ENCODE measurements around the gene FAM53B.

- TF ChIP-seq EP300 (IDR thresholded peaks at IDR 0.05) (no peak), POLR2A (IDR thresholded peaks at IDR 0.05) (no peak), POLR2AphosphoS5 (IDR thresholded peaks at IDR 0.05) (no peak)
- TF ChIP-seq, protein P1, sequence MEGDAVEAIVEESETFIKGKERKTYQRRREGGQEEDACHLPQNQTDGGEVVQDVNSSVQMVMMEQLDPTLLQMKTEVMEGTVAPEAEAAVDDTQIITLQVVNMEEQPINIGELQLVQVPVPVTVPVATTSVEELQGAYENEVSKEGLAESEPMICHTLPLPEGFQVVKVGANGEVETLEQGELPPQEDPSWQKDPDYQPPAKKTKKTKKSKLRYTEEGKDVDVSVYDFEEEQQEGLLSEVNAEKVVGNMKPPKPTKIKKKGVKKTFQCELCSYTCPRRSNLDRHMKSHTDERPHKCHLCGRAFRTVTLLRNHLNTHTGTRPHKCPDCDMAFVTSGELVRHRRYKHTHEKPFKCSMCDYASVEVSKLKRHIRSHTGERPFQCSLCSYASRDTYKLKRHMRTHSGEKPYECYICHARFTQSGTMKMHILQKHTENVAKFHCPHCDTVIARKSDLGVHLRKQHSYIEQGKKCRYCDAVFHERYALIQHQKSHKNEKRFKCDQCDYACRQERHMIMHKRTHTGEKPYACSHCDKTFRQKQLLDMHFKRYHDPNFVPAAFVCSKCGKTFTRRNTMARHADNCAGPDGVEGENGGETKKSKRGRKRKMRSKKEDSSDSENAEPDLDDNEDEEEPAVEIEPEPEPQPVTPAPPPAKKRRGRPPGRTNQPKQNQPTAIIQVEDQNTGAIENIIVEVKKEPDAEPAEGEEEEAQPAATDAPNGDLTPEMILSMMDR (IDR thresholded peaks at IDR 0.05) = no peak
These were observed 102.0 kb downstream of the FAM53B start for GRCh38 chr10:124642088-124642710.
